HepG2 (cell line): ENCODE results near the gene HECTD1. TPM values are rescaled to one million over a fixed set of nuclear protein-coding genes. Genes with fewer than 3 reads are reported as not detected.
A peak's percentile ranks its signal among the peaks of the same experiment; 100 is the strongest.

ENCODE experiments used
- ELF4 ChIP-seq: sonication (generic); formaldehyde crosslinking; IDR thresholded peaks from 2 replicates; pipeline ENCODE4 v1.5.0; 2020; ENCODE audit warnings: missing genetic modification reagents, mild to moderate bottlenecking, moderate library complexity, borderline replicate concordance
- HMG20B ChIP-seq: conservative IDR thresholded peaks from 2 replicates; pipeline ENCODE4 v1.6.1; 2016; ENCODE audit warnings: missing genetic modification reagents, missing compliant biosample characterization
- HNF4G ChIP-seq, 2 experiments: sonication (generic) in 1 of 2; formaldehyde crosslinking in 1 of 2; IDR thresholded peaks; 2 replicates each; pipeline versions ENCODE4 v1.4.0 to v1.6.1; 2011 to 2020; ENCODE audit warnings: borderline replicate concordance in 2 of 2, low read depth in 2 of 2, mild to moderate bottlenecking in 2 of 2, low read length in 1 of 2, missing genetic modification reagents in 1 of 2, moderate library complexity in 1 of 2
- HNRNPK ChIP-seq: fragments of 200-400 bp; formaldehyde crosslinking; IDR thresholded peaks from 2 replicates; pipeline ENCODE4 v1.6.1; 2018; ENCODE audit warnings: low read length, low read depth, moderate library complexity, mild to moderate bottlenecking; ENCODE audit not compliant: poor library complexity, severe bottlenecking
- PRMT3 ChIP-seq: sonication (generic); formaldehyde crosslinking; IDR thresholded peaks from 2 replicates; pipeline ENCODE4 v1.8.1; 2022; ENCODE audit warnings: low read depth, mild to moderate bottlenecking, moderate library complexity, missing genetic modification reagents, borderline replicate concordance
- RFXANK ChIP-seq: IDR thresholded peaks from 2 replicates; pipeline ENCODE4 v1.6.1; 2016
- RXRA ChIP-seq: sonication (generic); formaldehyde crosslinking; IDR thresholded peaks from 2 replicates; pipeline ENCODE4 v1.5.1; 2020; ENCODE audit warnings: missing genetic modification reagents
- SMARCE1 ChIP-seq: fragments of 450-650 bp; IDR thresholded peaks from 2 replicates; pipeline ENCODE4 v1.6.1; 2017; ENCODE audit warnings: borderline replicate concordance
- TOE1 ChIP-seq: sonication (generic); formaldehyde crosslinking; IDR thresholded peaks from 2 replicates; pipeline ENCODE4 v1.4.0; 2020; ENCODE audit warnings: mild to moderate bottlenecking, missing genetic modification reagents
- TSC22D2 ChIP-seq: sonication (generic); formaldehyde crosslinking; IDR thresholded peaks from 2 replicates; pipeline ENCODE4 v1.5.1; 2020; ENCODE audit warnings: missing genetic modification reagents, mild to moderate bottlenecking, borderline replicate concordance
- ZNF549 ChIP-seq: sonication (generic); formaldehyde crosslinking; IDR thresholded peaks from 2 replicates; pipeline ENCODE4 v1.5.0; 2020; ENCODE audit warnings: missing genetic modification reagents
- ZNF709 ChIP-seq: sonication (generic); formaldehyde crosslinking; IDR thresholded peaks from 2 replicates; pipeline ENCODE4 v1.5.0; 2020; ENCODE audit warnings: mild to moderate bottlenecking, missing genetic modification reagents
- polyA plus RNA-seq, 8 experiments: library from polyadenylated mRNA; depleted of rRNA in 3 of 8; stranded (reverse) in 7 of 8; unstranded in 1 of 8; fragments of >200 nt; fragmentation: Illumina TruSeq in 4 of 8; extraction: Trizol in 4 of 8; gene quantifications; 2 replicates each; pipeline versions ENCODE4 v1.2.1 to v1.2.3, GENCODE V29; 2011 to 2016; ENCODE audit warnings: low read depth in 4 of 8, missing spikeins in 1 of 8, mixed read lengths in 1 of 8; ENCODE audit not compliant: insufficient read depth in 1 of 8
- total RNA-seq, 5 experiments: library from RNA; depleted of rRNA; stranded (reverse); fragments of >200 nt; fragmentation: Illumina TruSeq; extraction: Trizol; gene quantifications; 2 replicates each; pipeline ENCODE4 v1.2.3, GENCODE V29; 2016; ENCODE audit warnings: low read depth in 1 of 5
- TF ChIP-seq, protein P1 (sequence below): sonication (generic); formaldehyde crosslinking; IDR thresholded peaks from 2 replicates; pipeline ENCODE4 v1.4.0; 2020; ENCODE audit warnings: mild to moderate bottlenecking, missing genetic modification reagents
- TF ChIP-seq, protein P2 (sequence below): sonication (generic); formaldehyde crosslinking; IDR thresholded peaks from 2 replicates; pipeline ENCODE4 v1.4.0; 2020; ENCODE audit warnings: mild to moderate bottlenecking, low read depth, missing genetic modification reagents
- TF ChIP-seq, protein P3 (sequence below), 2 experiments: IDR thresholded peaks; 2 replicates each; pipeline ENCODE4 v1.6.1; 2011 to 2012; ENCODE audit warnings: low read length in 2 of 2, borderline replicate concordance in 1 of 2, low read depth in 1 of 2, mild to moderate bottlenecking in 1 of 2, moderate library complexity in 1 of 2
- TF ChIP-seq, protein P4 (sequence below): sonication (generic); formaldehyde crosslinking; IDR thresholded peaks from 2 replicates; pipeline ENCODE4 v1.9.0; 2021; ENCODE audit warnings: missing genetic modification reagents, mild to moderate bottlenecking, borderline replicate concordance
- TF ChIP-seq, protein P5 (sequence below): IDR thresholded peaks from 2 replicates; pipeline ENCODE4 v1.6.1; 2018; ENCODE audit warnings: missing genetic modification reagents
- TF ChIP-seq, protein P6 (sequence below): IDR thresholded peaks from 2 replicates; pipeline ENCODE4 v1.6.1; 2016

Gene HECTD1
- total and polyA plus RNA-seq, 2 of the 13 experiments (the other 11 are each of a cell fraction or from before 2014, with no cell fraction given) = 312 to 560 TPM

DNA sequence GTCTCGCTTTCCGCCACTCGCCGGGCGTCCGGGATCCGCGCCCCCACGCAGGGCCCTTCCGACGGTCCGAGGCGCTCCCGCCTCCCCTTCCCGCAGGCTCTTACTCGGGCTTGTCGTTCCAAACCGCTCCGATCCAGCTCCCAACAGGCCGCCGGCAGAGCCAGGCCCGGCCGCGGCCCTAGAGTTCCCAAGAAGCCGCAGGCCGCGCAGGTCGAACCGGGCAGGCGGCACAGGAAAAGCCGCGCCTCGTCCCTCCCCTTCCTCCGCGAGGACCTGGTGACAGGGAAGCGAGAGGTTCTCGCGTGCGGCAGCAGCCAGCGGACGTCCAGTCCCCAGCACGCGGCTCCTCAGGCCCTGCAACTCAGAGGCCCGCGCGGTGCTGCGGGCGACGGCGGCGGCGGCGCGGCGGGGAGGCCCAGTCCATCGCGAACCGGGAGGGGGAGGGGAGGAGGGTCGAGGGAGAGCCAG lies 272 bp downstream of the HECTD1 start (continued):
- TF ChIP-seq HMG20B (CRISPR knock-in tag) (no peak; the same call in 1 of the 2 replicates), RXRA (peak; percentile 1; the same call in 1 of the 2 replicates), HNRNPK (peak; percentile 97), RFXANK (CRISPR knock-in tag) (no peak; the same call in 1 of the 2 replicates), ZNF549 (CRISPR knock-in tag) (0 out of 2 replicates have a peak, but pooled peaks have one; percentile 21), TSC22D2 (CRISPR knock-in tag) (peak; percentile 84), HNF4G (IDR thresholded peaks at IDR 0.05; ENCODE audit: borderline replicate concordance, low read depth, low read length) (no peak), HNF4G (CRISPR knock-in tag; IDR thresholded peaks at IDR 0.05; ENCODE audit: borderline replicate concordance, low read depth) (0 out of 2 replicates have a peak, but pooled peaks have one; percentile 15), PRMT3 (CRISPR knock-in tag) (no peak; the same call in 1 of the 2 replicates), TOE1 (CRISPR knock-in tag) (no peak; the same call in 1 of the 2 replicates), ZNF709 (peak; percentile 97), ELF4 (CRISPR knock-in tag) (peak; percentile 51; the same call in 1 of the 2 replicates), SMARCE1 (no peak)
- TF ChIP-seq, protein P1, sequence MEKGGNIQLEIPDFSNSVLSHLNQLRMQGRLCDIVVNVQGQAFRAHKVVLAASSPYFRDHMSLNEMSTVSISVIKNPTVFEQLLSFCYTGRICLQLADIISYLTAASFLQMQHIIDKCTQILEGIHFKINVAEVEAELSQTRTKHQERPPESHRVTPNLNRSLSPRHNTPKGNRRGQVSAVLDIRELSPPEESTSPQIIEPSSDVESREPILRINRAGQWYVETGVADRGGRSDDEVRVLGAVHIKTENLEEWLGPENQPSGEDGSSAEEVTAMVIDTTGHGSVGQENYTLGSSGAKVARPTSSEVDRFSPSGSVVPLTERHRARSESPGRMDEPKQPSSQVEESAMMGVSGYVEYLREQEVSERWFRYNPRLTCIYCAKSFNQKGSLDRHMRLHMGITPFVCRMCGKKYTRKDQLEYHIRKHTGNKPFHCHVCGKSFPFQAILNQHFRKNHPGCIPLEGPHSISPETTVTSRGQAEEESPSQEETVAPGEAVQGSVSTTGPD (CRISPR knock-in tag) = peak; percentile 84
- TF ChIP-seq, protein P2, sequence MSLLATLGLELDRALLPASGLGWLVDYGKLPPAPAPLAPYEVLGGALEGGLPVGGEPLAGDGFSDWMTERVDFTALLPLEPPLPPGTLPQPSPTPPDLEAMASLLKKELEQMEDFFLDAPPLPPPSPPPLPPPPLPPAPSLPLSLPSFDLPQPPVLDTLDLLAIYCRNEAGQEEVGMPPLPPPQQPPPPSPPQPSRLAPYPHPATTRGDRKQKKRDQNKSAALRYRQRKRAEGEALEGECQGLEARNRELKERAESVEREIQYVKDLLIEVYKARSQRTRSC (CRISPR knock-in tag) = peak; percentile 60
- TF ChIP-seq, protein P3, sequence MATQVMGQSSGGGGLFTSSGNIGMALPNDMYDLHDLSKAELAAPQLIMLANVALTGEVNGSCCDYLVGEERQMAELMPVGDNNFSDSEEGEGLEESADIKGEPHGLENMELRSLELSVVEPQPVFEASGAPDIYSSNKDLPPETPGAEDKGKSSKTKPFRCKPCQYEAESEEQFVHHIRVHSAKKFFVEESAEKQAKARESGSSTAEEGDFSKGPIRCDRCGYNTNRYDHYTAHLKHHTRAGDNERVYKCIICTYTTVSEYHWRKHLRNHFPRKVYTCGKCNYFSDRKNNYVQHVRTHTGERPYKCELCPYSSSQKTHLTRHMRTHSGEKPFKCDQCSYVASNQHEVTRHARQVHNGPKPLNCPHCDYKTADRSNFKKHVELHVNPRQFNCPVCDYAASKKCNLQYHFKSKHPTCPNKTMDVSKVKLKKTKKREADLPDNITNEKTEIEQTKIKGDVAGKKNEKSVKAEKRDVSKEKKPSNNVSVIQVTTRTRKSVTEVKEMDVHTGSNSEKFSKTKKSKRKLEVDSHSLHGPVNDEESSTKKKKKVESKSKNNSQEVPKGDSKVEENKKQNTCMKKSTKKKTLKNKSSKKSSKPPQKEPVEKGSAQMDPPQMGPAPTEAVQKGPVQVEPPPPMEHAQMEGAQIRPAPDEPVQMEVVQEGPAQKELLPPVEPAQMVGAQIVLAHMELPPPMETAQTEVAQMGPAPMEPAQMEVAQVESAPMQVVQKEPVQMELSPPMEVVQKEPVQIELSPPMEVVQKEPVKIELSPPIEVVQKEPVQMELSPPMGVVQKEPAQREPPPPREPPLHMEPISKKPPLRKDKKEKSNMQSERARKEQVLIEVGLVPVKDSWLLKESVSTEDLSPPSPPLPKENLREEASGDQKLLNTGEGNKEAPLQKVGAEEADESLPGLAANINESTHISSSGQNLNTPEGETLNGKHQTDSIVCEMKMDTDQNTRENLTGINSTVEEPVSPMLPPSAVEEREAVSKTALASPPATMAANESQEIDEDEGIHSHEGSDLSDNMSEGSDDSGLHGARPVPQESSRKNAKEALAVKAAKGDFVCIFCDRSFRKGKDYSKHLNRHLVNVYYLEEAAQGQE (IDR thresholded peaks at IDR 0.05; ENCODE audit: borderline replicate concordance in 1 of 2, low read depth in 1 of 2, low read length in 2 of 2) = no peak
- TF ChIP-seq, protein P4, sequence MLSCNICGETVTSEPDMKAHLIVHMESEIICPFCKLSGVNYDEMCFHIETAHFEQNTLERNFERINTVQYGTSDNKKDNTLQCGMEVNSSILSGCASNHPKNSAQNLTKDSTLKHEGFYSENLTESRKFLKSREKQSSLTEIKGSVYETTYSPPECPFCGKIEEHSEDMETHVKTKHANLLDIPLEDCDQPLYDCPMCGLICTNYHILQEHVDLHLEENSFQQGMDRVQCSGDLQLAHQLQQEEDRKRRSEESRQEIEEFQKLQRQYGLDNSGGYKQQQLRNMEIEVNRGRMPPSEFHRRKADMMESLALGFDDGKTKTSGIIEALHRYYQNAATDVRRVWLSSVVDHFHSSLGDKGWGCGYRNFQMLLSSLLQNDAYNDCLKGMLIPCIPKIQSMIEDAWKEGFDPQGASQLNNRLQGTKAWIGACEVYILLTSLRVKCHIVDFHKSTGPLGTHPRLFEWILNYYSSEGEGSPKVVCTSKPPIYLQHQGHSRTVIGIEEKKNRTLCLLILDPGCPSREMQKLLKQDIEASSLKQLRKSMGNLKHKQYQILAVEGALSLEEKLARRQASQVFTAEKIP = no peak
- TF ChIP-seq, protein P5, sequence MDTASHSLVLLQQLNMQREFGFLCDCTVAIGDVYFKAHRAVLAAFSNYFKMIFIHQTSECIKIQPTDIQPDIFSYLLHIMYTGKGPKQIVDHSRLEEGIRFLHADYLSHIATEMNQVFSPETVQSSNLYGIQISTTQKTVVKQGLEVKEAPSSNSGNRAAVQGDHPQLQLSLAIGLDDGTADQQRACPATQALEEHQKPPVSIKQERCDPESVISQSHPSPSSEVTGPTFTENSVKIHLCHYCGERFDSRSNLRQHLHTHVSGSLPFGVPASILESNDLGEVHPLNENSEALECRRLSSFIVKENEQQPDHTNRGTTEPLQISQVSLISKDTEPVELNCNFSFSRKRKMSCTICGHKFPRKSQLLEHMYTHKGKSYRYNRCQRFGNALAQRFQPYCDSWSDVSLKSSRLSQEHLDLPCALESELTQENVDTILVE (CRISPR knock-in tag) = no peak; the same call in 1 of the 2 replicates
- TF ChIP-seq, protein P6, sequence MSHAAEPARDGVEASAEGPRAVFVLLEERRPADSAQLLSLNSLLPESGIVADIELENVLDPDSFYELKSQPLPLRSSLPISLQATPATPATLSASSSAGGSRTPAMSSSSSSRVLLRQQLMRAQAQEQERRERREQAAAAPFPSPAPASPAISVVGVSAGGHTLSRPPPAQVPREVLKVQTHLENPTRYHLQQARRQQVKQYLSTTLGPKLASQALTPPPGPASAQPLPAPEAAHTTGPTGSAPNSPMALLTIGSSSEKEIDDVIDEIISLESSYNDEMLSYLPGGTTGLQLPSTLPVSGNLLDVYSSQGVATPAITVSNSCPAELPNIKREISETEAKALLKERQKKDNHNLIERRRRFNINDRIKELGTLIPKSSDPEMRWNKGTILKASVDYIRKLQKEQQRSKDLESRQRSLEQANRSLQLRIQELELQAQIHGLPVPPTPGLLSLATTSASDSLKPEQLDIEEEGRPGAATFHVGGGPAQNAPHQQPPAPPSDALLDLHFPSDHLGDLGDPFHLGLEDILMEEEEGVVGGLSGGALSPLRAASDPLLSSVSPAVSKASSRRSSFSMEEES (CRISPR knock-in tag) = no peak
